ENCODE measurements around the gene PRR36. TPM values are rescaled to one million over a fixed set of nuclear protein-coding genes. Genes with fewer than 3 reads are reported as not detected.

The PRR36 gene
- total and polyA plus RNA-seq, 11 donors: 0.01 to 0.27 (median 0.08) TPM; not detected in 4

GRCh38 chr19:7888826-7889217, 14.6 kb upstream of the PRR36 start:
- H3K36me3 ChIP-seq: no peaks in the 10 kb centered on the region
- peak overlapping the region in 10 of 12 donors; percentile 1 to 52 (median 39) for H3K4me3 ChIP-seq
- H3K27me3 ChIP-seq: peaks cover 4 to 38% (median 10%) of the 10 kb centered on the region in 9 donors
- 51 to 80% (median 77%) methylated on average over 3 to 8 of the region's 8 CpGs for WGBS, 4 donors
- H3K27ac ChIP-seq: no peak overlapping the region
- intact Hi-C loops (cut with DNase I): no loop called here
- DNase-seq (no peak), ATAC-seq (no peak)
- no peaks in the 10 kb centered on the region for H3K9me3 ChIP-seq
- TF ChIP-seq CTCF (IDR thresholded peaks at IDR 0.05) (no peak), POLR2A (IDR thresholded peaks at IDR 0.05) (no peak)
- peaks cover 0 to 7% (median 0%) of the 10 kb centered on the region in 12 donors for H3K4me1 ChIP-seq

- Histone ChIP-seq H3K27me3 (peaks cover 4 to 34% (median 10%) of the 10 kb centered on the region in 9 donors), H3K27ac (no peak within 1 kb of the TSS), H3K9me3 (no peaks in the 10 kb centered on the region), H3K4me3 (peak within 1 kb of the TSS; percentile 1 to 52 (median 36)), H3K36me3 (no peaks in the 10 kb centered on the region), H3K4me1 (peaks cover 0 to 7% (median 0%) of the 10 kb centered on the region in 12 donors)
- TF ChIP-seq POLR2A (IDR thresholded peaks at IDR 0.05): no peak
- TF ChIP-seq CTCF (IDR thresholded peaks at IDR 0.05): no peak
- intact Hi-C loops (cut with DNase I): no loop called here
- peak in 2 of 5 donors; percentile 25 to 56 for DNase-seq
- WGBS, 4 donors: 9 to 35% (median 15%) methylated on average over 9 to 53 of the region's 53 CpGs
- peak in 3 of 4 donors; percentile 52 to 93 (median 85) for ATAC-seq
Measured at GRCh38 chr19:7888145-7888825, 14.1 kb upstream of the PRR36 start, which contains the start of gene LRRC8E. LRRC8E (plus strand) TSS chr19:7888510; CDS start chr19:7895604, 7,094 bp downstream.

- intact Hi-C loops (cut with DNase I): no loop called here
- DNase-seq (no peak), ATAC-seq (no peak)
- no peak overlapping the region for H3K4me3 ChIP-seq
- peaks cover 0 to 7% (median 0%) of the 10 kb centered on the region in 12 donors for H3K4me1 ChIP-seq
- no peak for TF ChIP-seq POLR2A (IDR thresholded peaks at IDR 0.05)
- TF ChIP-seq CTCF (IDR thresholded peaks at IDR 0.05): no peak
- no peak overlapping the region for H3K27ac ChIP-seq
- WGBS, 4 donors: 79 to 83% (median 80%) methylated on average over 13 to 16 of the region's 16 CpGs
- H3K9me3 ChIP-seq: no peaks in the 10 kb centered on the region
- H3K36me3 ChIP-seq: no peaks in the 10 kb centered on the region
- peaks cover 4 to 32% (median 10%) of the 10 kb centered on the region in 9 donors for H3K27me3 ChIP-seq
Measured at GRCh38 chr19:7887408-7888144, 13.4 kb upstream of the PRR36 start.

GRCh38 chr19:7885818-7886217, 11.6 kb upstream of the PRR36 start:
- WGBS, 4 donors: 86 to 90% (median 89%) methylated on average over 8 of the region's 8 CpGs
- no peak for ATAC-seq
- no peak overlapping the region for H3K27ac ChIP-seq
- intact Hi-C loops (cut with DNase I): no loop called here
- no peaks in the 10 kb centered on the region for H3K9me3 ChIP-seq
- H3K4me3 ChIP-seq: no peak overlapping the region
- DNase-seq: no peak
- TF ChIP-seq POLR2A (IDR thresholded peaks at IDR 0.05) (no peak), CTCF (IDR thresholded peaks at IDR 0.05) (no peak)
- peaks cover 4 to 32% (median 10%) of the 10 kb centered on the region in 9 donors for H3K27me3 ChIP-seq
- H3K36me3 ChIP-seq: no peaks in the 10 kb centered on the region
- peaks cover 0 to 7% (median 0%) of the 10 kb centered on the region in 12 donors for H3K4me1 ChIP-seq
